ENCODE results near the gene TAOK1. TPM values are rescaled to one million over a fixed set of nuclear protein-coding genes. Genes with fewer than 3 reads are reported as not detected.
"Not testable (repeated sequence)": the region's sequence is repeated elsewhere in the genome, so short reads cannot be mapped to it uniquely, and the experiment has no call there.

Gene TAOK1
- total RNA-seq, 1 experiment from 2014 or later = 87.7 TPM

DNA sequence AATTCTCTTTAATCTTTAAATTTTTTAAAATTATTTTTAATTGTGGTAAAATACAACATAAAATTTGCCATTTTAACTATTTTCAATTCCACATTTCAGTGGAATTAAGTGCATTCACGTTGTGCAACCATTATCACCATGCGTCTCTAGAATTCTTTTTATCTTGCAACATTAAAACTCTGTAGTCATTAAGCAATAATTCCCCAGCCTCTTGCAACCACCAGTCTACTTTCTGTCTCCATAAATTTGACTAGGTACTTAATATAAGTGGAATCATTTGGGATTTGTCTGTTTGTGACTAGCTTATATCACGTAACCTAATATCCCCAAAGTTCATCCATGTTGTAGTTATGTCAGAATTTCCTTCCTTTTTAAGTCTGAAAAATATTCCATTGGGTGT lies 79.1 kb downstream of the TAOK1 start:
- Mint-ChIP-seq H3K4me3 (ENCODE audit: unreplicated experiment) (no peak overlapping the region), H3K27me3 (ENCODE audit: insufficient read depth, unreplicated experiment) (no peaks in the 10 kb centered on the region), H3K4me1 (ENCODE audit: low read depth, unreplicated experiment) (no peaks in the 10 kb centered on the region), H3K27ac (ENCODE audit: unreplicated experiment) (no peak overlapping the region), H3K36me3 (ENCODE audit: insufficient read depth, unreplicated experiment) (peaks cover 76% of the 10 kb centered on the region), H3K9me3 (ENCODE audit: unreplicated experiment) (no peaks in the 10 kb centered on the region)
- TF ChIP-seq, protein P1, sequence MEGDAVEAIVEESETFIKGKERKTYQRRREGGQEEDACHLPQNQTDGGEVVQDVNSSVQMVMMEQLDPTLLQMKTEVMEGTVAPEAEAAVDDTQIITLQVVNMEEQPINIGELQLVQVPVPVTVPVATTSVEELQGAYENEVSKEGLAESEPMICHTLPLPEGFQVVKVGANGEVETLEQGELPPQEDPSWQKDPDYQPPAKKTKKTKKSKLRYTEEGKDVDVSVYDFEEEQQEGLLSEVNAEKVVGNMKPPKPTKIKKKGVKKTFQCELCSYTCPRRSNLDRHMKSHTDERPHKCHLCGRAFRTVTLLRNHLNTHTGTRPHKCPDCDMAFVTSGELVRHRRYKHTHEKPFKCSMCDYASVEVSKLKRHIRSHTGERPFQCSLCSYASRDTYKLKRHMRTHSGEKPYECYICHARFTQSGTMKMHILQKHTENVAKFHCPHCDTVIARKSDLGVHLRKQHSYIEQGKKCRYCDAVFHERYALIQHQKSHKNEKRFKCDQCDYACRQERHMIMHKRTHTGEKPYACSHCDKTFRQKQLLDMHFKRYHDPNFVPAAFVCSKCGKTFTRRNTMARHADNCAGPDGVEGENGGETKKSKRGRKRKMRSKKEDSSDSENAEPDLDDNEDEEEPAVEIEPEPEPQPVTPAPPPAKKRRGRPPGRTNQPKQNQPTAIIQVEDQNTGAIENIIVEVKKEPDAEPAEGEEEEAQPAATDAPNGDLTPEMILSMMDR (IDR thresholded peaks at IDR 0.05; ENCODE audit: insufficient read depth in 1 of 2, low read depth in 1 of 2, low read length in 1 of 2, severe bottlenecking in 1 of 2, unreplicated experiment in 1 of 2) = no peak
- Histone ChIP-seq H3K4me1 (no peaks in the 10 kb centered on the region), H3K36me3 (ENCODE audit: control insufficient read depth, insufficient read depth, low read length) (no peaks in the 10 kb centered on the region; the same call in 1 of the 2 replicates), H3K4me3 (ENCODE audit: low read depth, low read length) (no peak overlapping the region), H3K9me3 (no peaks in the 10 kb centered on the region), H3K27me3 (replicated peaks; ENCODE audit: control insufficient read depth, insufficient read depth, low read length) (no peaks in the 10 kb centered on the region)
- POLR2A ChIA-PET = no interaction called here
- no TSS peak for BruUV-seq (replicated peaks)
- CTCF ChIA-PET = no interaction called here
- no peak for DNase-seq
- intact Hi-C loops (cut with micrococcal nuclease; ENCODE audit: unreplicated experiment) = no loop called here

DNA sequence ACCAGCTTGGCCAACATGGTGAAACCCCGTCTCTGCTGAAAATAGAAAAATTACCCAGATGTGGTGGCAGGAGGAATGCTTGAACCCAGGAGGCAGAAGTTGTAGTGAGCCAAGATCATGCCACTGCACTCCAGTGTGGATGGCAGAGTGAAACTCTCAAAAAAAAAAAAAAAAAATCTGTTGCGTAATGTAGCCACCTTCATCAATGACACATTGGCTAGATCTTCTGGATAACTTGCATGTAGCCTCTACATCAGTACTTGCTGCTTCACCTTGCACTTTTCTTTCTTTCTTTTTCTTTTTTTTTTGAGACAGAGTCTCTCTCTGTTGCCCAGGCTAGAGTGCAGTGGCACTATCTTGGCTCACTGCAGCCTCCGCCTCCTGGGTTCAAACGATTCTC lies 83.3 kb downstream of the TAOK1 start:
- DNase-seq; POLR2A ChIA-PET; H3K27ac Mint-ChIP-seq (ENCODE audit: unreplicated experiment); BruUV-seq (replicated peaks); H3K4me3 ChIP-seq (ENCODE audit: low read depth, low read length); H3K4me1 Mint-ChIP-seq (ENCODE audit: low read depth, unreplicated experiment); H3K9me3 Mint-ChIP-seq (ENCODE audit: unreplicated experiment); H3K27me3 ChIP-seq (replicated peaks; ENCODE audit: control insufficient read depth, insufficient read depth, low read length); H3K4me1 ChIP-seq; H3K36me3 ChIP-seq (ENCODE audit: control insufficient read depth, insufficient read depth, low read length); H3K27me3 Mint-ChIP-seq (ENCODE audit: insufficient read depth, unreplicated experiment); H3K4me3 Mint-ChIP-seq (ENCODE audit: unreplicated experiment); intact Hi-C loops (cut with micrococcal nuclease; ENCODE audit: unreplicated experiment); CTCF ChIA-PET; H3K9me3 ChIP-seq: not testable (repeated sequence)
- peaks cover 55% of the 10 kb centered on the region for H3K36me3 Mint-ChIP-seq (ENCODE audit: insufficient read depth, unreplicated experiment)

DNA sequence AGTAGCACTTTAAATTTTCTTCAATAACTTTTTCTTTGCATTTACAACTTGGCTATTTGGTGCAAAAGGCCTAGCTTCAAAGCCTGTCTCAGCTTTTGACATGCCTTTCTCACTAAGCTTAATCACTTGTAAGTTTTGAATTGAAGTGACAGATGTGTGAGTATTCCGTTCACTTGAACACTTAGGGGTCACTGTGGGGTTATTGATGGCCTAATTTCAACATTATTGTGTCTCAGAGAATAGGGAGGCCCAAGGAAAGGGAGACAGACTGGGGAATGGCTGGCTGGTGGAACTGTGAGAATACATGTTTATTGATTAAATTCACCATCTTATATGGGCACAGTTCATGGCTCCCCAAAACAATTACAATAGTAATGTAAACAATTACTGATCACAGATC lies 84.1 kb downstream of the TAOK1 start:
- POLR2A ChIA-PET = no interaction called here
- no peaks in the 10 kb centered on the region for H3K9me3 Mint-ChIP-seq (ENCODE audit: unreplicated experiment)
- no peak for DNase-seq

More for the DNA sequence above, 84.1 kb downstream of the TAOK1 start:
- Mint-ChIP-seq H3K27me3 (ENCODE audit: insufficient read depth, unreplicated experiment) (no peaks in the 10 kb centered on the region), H3K27ac (ENCODE audit: unreplicated experiment) (no peak overlapping the region), H3K36me3 (ENCODE audit: insufficient read depth, unreplicated experiment) (peaks cover 54% of the 10 kb centered on the region), H3K4me3 (ENCODE audit: unreplicated experiment) (no peak overlapping the region), H3K4me1 (ENCODE audit: low read depth, unreplicated experiment) (no peaks in the 10 kb centered on the region)
- intact Hi-C loops (cut with micrococcal nuclease; ENCODE audit: unreplicated experiment) = no loop called here
- H3K4me3 ChIP-seq (ENCODE audit: low read depth, low read length) = no peak overlapping the region
- TF ChIP-seq, protein P1 (IDR thresholded peaks at IDR 0.05; ENCODE audit: insufficient read depth in 1 of 2, low read depth in 1 of 2, low read length in 1 of 2, severe bottlenecking in 1 of 2, unreplicated experiment in 1 of 2) = no peak
- no peaks in the 10 kb centered on the region for H3K27me3 ChIP-seq (replicated peaks; ENCODE audit: control insufficient read depth, insufficient read depth, low read length)
- CTCF ChIA-PET = no interaction called here
- no peaks in the 10 kb centered on the region; the same call in 1 of the 2 replicates for H3K36me3 ChIP-seq (ENCODE audit: control insufficient read depth, insufficient read depth, low read length)
- no peaks in the 10 kb centered on the region for H3K4me1 ChIP-seq
- H3K9me3 ChIP-seq = no peaks in the 10 kb centered on the region
- no TSS peak for BruUV-seq (replicated peaks)
